Measurements from ENCODE around the gene AAGAB. TPM values are rescaled to one million over a fixed set of nuclear protein-coding genes. Genes with fewer than 3 reads are reported as not detected.

Gene AAGAB
- total and polyA plus RNA-seq, 2 donors (not counting 1 experiment from before 2014, with no cell fraction given): 55.8 to 62.5 TPM

DNA sequence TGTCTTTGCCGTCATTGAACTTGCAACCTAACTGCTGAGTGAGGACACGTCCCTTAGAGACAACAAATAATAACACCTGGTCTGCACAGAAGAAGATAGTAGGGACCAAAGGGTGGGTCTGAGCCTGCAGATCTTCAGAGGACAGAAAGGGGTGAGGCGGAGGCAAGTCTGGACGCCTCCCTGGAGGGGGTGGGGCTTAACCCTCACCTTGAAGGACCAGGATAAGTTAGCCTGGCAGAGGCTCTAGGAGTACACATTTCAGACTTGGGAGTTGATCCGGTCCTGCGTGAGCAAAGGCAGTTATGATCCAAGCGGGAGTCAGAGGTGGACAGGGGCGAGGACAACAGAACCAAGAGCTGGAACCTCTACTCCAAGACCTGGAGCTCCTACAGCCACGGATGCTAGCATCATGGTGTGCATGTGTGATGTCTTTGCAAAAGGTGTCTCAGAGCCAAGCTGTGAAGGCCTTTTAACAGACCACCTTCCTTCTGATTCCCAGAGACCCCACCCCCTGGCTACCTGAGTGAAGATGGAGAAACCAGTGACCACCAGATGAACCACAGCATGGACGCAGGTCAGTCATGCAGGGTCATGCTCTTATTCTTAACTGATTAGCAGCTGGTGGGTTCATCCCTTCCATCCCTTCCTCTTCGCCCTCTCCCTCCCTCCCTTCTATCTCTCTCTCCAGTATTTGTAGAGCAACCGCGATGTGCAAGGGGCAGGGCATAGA lies 88.0 kb downstream of the AAGAB start:
- TF ChIP-seq, protein P1, sequence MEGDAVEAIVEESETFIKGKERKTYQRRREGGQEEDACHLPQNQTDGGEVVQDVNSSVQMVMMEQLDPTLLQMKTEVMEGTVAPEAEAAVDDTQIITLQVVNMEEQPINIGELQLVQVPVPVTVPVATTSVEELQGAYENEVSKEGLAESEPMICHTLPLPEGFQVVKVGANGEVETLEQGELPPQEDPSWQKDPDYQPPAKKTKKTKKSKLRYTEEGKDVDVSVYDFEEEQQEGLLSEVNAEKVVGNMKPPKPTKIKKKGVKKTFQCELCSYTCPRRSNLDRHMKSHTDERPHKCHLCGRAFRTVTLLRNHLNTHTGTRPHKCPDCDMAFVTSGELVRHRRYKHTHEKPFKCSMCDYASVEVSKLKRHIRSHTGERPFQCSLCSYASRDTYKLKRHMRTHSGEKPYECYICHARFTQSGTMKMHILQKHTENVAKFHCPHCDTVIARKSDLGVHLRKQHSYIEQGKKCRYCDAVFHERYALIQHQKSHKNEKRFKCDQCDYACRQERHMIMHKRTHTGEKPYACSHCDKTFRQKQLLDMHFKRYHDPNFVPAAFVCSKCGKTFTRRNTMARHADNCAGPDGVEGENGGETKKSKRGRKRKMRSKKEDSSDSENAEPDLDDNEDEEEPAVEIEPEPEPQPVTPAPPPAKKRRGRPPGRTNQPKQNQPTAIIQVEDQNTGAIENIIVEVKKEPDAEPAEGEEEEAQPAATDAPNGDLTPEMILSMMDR (conservative IDR thresholded peaks at IDR 0.05 in 1 of 2, IDR thresholded peaks at IDR 0.05 in 1 of 2; ENCODE audit: low read depth in 1 of 2, low read length in 2 of 2): no peak
- Histone ChIP-seq H2AFZ (ENCODE audit: low read length) (no peak overlapping the region), H3K79me2 (ENCODE audit: control insufficient read depth, insufficient read depth, low read length) (peaks cover 79% of the 10 kb centered on the region), H3K4me3 (replicated peaks in 1 of 4; ENCODE audit: control extremely low read depth in 1 of 4, insufficient read depth in 1 of 4, low read depth in 3 of 4, low read length in 4 of 4) (no peak overlapping the region), H3K27me3 (ENCODE audit: control insufficient read depth, insufficient read depth, low read length) (no peaks in the 10 kb centered on the region), H3K4me1 (ENCODE audit: control insufficient read depth, extremely low read depth, insufficient read depth, low read length) (peaks cover 58% of the 10 kb centered on the region), H3K36me3 (ENCODE audit: control insufficient read depth, insufficient read depth, low read length) (peaks cover 40% of the 10 kb centered on the region), H3K9me3 (ENCODE audit: control insufficient read depth, insufficient read depth, low read depth, low read length) (no peaks in the 10 kb centered on the region), H3K4me2 (ENCODE audit: extremely low read depth, insufficient read depth, low read length) (no peak overlapping the region), H3K27ac (ENCODE audit: insufficient read depth, low read length) (peak overlapping the region; percentile 80), H3K9ac (ENCODE audit: insufficient read depth, low read length) (peak overlapping the region; percentile 21), H4K20me1 (ENCODE audit: control insufficient read depth, extremely low read depth, insufficient read depth, low read length) (no peaks in the 10 kb centered on the region)
- no peak for DNase-seq (ENCODE audit: low read depth in 2 of 2)

DNA sequence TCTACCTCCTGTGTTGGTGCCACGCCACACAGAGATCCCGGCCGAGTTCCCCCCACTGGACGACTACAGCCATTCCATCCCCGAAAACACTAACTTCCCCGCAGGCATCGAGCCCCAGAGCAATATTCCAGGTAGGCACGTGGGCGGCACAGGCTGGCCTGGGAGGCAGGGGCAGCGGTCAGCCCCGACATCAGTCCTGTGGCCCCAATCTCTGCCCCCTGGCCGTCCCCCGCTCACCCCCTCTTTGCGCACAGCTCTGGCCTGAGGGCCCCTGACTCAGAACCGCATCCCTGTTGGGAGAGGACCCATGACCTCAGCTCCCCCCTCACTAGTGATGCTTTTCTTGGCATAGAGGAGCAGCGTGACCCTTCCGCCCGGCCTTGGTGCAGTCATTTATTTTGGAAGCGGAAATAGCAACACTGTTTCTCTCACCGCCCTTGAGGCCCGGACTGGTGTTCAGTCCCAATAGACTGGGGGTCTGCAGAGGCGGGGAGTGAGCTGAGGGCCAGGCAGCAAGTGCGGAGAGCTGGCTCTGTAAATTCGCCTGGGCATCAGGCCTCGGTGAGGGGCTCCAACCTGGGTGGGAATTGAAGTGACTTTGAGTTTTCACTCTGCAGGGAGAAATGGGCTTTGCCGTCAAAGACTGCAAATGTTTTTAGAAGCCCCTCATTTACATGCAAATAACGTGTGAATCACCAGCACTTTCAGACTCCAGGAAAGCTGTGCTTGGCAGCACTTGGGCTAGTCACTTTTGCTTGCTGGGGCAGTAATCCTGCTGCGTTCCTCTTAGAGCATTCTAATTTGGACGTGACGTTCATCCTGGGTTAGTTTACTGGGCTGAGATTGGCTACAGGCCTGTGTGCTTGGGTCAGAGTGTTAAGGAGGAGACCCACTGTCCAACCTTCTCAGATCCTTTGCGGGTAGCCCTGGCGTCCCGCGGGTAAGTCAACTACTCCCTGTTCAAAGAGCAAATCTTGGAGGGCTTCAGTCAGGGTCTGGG lies 88.9 kb downstream of the AAGAB start:
- Histone ChIP-seq H3K4me1 (ENCODE audit: control insufficient read depth, extremely low read depth, insufficient read depth, low read length) (peaks cover 57% of the 10 kb centered on the region), H3K36me3 (ENCODE audit: control insufficient read depth, insufficient read depth, low read length) (peaks cover 35% of the 10 kb centered on the region), H2AFZ (ENCODE audit: low read length) (no peak overlapping the region), H3K9ac (ENCODE audit: insufficient read depth, low read length) (peak overlapping the region; percentile 21), H3K79me2 (ENCODE audit: control insufficient read depth, insufficient read depth, low read length) (peaks cover 79% of the 10 kb centered on the region), H3K27ac (ENCODE audit: insufficient read depth, low read length) (peak overlapping the region; percentile 80), H3K9me3 (ENCODE audit: control insufficient read depth, insufficient read depth, low read depth, low read length) (no peaks in the 10 kb centered on the region), H3K4me3 (replicated peaks in 1 of 4; ENCODE audit: control extremely low read depth in 1 of 4, insufficient read depth in 1 of 4, low read depth in 3 of 4, low read length in 4 of 4) (no peak overlapping the region), H3K27me3 (ENCODE audit: control insufficient read depth, insufficient read depth, low read length) (no peaks in the 10 kb centered on the region), H4K20me1 (ENCODE audit: control insufficient read depth, extremely low read depth, insufficient read depth, low read length) (no peaks in the 10 kb centered on the region), H3K4me2 (ENCODE audit: extremely low read depth, insufficient read depth, low read length) (no peak overlapping the region)
- peak; percentile 74 to 94 for DNase-seq (ENCODE audit: low read depth in 2 of 2)
- TF ChIP-seq, protein P1 (conservative IDR thresholded peaks at IDR 0.05 in 1 of 2, IDR thresholded peaks at IDR 0.05 in 1 of 2; ENCODE audit: low read depth in 1 of 2, low read length in 2 of 2): no peak
- TF ChIP-seq EZH2 (IDR thresholded peaks at IDR 0.05; ENCODE audit: low read length, missing control alignments): no peak

DNA sequence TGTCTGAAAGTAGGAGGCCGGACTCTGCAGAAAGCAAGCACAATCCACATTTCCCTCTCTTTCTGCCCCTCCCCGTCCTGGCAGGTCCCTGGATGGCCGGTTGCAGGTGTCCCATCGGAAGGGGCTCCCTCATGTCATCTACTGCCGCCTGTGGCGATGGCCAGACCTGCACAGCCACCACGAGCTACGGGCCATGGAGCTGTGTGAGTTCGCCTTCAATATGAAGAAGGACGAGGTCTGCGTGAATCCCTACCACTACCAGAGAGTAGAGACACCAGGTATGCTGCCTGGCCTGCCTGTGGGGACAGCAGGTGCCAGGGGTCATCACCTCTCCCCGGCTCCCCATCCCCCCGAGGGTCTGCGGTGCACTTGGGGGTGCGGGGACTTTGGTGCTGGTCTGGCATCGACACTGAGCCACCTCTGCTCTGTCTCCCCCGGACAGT lies 89.6 kb downstream of the AAGAB start:
- H3K27me3 ChIP-seq (ENCODE audit: control insufficient read depth, insufficient read depth, low read length): no peaks in the 10 kb centered on the region
- peak overlapping the region; percentile 11 for H3K9ac ChIP-seq (ENCODE audit: insufficient read depth, low read length)
- H3K36me3 ChIP-seq (ENCODE audit: control insufficient read depth, insufficient read depth, low read length): peaks cover 31% of the 10 kb centered on the region
- H3K9me3 ChIP-seq (ENCODE audit: control insufficient read depth, insufficient read depth, low read depth, low read length): no peaks in the 10 kb centered on the region
- H2AFZ ChIP-seq (ENCODE audit: low read length): no peak overlapping the region
- H4K20me1 ChIP-seq (ENCODE audit: control insufficient read depth, extremely low read depth, insufficient read depth, low read length): no peaks in the 10 kb centered on the region
- peak overlapping the region; percentile 80 for H3K27ac ChIP-seq (ENCODE audit: insufficient read depth, low read length)
- no peak overlapping the region for H3K4me3 ChIP-seq (replicated peaks in 1 of 4; ENCODE audit: control extremely low read depth in 1 of 4, insufficient read depth in 1 of 4, low read depth in 3 of 4, low read length in 4 of 4)
- no peak for DNase-seq (ENCODE audit: low read depth in 2 of 2)
- peaks cover 53% of the 10 kb centered on the region for H3K4me1 ChIP-seq (ENCODE audit: control insufficient read depth, extremely low read depth, insufficient read depth, low read length)
- TF ChIP-seq, protein P1 (conservative IDR thresholded peaks at IDR 0.05 in 1 of 2, IDR thresholded peaks at IDR 0.05 in 1 of 2; ENCODE audit: low read depth in 1 of 2, low read length in 2 of 2): no peak
- no peak for TF ChIP-seq EZH2 (IDR thresholded peaks at IDR 0.05; ENCODE audit: low read length, missing control alignments)
- no peak overlapping the region for H3K4me2 ChIP-seq (ENCODE audit: extremely low read depth, insufficient read depth, low read length)
- peaks cover 80% of the 10 kb centered on the region for H3K79me2 ChIP-seq (ENCODE audit: control insufficient read depth, insufficient read depth, low read length)

Measured in fibroblast of lung (primary cell).